Vagina (tissue), 2 donors: ENCODE measurements around the gene SHISA9.

Experiments used
- CTCF ChIP-seq, 3 experiments: fragments of 450-650 bp in 2 of 3; fragments of 200-600 bp in 1 of 3; sonication (generic) in 1 of 3; IDR thresholded peaks; one replicate each; pipeline ENCODE4 v1.5.1; 2017 to 2019; ENCODE audit warnings: antibody characterized with exemption in 3 of 3, mild to moderate bottlenecking in 2 of 3, moderate library complexity in 2 of 3
- POLR2AphosphoS5 ChIP-seq, 2 donors: sonication (generic); formaldehyde crosslinking; IDR thresholded peaks; one replicate each; pipeline ENCODE4 v1.9.0; 2017; ENCODE audit warnings: antibody characterized with exemption in 2 of 2, mild to moderate bottlenecking in 2 of 2, low read depth in 1 of 2; ENCODE audit not compliant: insufficient read depth in 1 of 2

GRCh38 chr16:13029786-13030185 lies 128.4 kb downstream of the SHISA9 start:
- TF ChIP-seq POLR2AphosphoS5 (IDR thresholded peaks at IDR 0.05; ENCODE audit: insufficient read depth in 1 of 2, low read depth in 1 of 2) = no peak
- no peak for TF ChIP-seq CTCF (IDR thresholded peaks at IDR 0.05)
